M059J (cell line): Measurements from ENCODE around the gene TUBB. TPM values are rescaled to one million over a fixed set of nuclear protein-coding genes. Genes with fewer than 3 reads are reported as not detected.
"Not testable (repeated sequence)": the region's sequence is repeated elsewhere in the genome, so short reads cannot be mapped to it uniquely, and the experiment has no call there.

Source experiments
- DNase-seq: peaks from one replicate; pipeline ENCODE4 v3.0.0-alpha.2; 2012; ENCODE audit warnings: low read depth
- total RNA-seq: library from RNA; depleted of rRNA; stranded (reverse); fragments of >200 nt; shearing (Covaris generic); gene quantifications from 2 replicates; pipeline ENCODE4 v1.2.3, GENCODE V29; 2014

The TUBB gene
- total RNA-seq, 1 experiment from 2014 or later, result 1,968 TPM

GRCh38 chr6:30759575-30760239, 39.6 kb downstream of the TUBB start:
- peak; percentile 98 for DNase-seq

GRCh38 chr6:30760549-30760948, 40.4 kb downstream of the TUBB start:
- DNase-seq, result no peak

- DNase-seq, result no peak
These were observed 41.8 kb downstream of the TUBB start for GRCh38 chr6:30761791-30762429.

GRCh38 chr6:30763155-30763617, 43.0 kb downstream of the TUBB start:
- no peak for DNase-seq

GRCh38 chr6:30763618-30764489, 43.7 kb downstream of the TUBB start:
- DNase-seq, result peak; percentile 85

- not testable (repeated sequence) for DNase-seq
These were observed 44.4 kb downstream of the TUBB start for GRCh38 chr6:30764490-30765043.

GRCh38 chr6:30765495-30765894, 45.3 kb downstream of the TUBB start:
- not testable (repeated sequence) for DNase-seq

- DNase-seq, result peak; percentile 45
These were observed 46.5 kb downstream of the TUBB start for GRCh38 chr6:30766461-30767157.

- no peak for DNase-seq
These were observed 47.2 kb downstream of the TUBB start for GRCh38 chr6:30767158-30767943.

GRCh38 chr6:30767944-30768301, 47.8 kb downstream of the TUBB start:
- DNase-seq, result no peak

GRCh38 chr6:30768634-30769087, 48.5 kb downstream of the TUBB start:
- peak; percentile 58 for DNase-seq

- DNase-seq, result peak; percentile 100
These were observed 49.1 kb downstream of the TUBB start for GRCh38 chr6:30769088-30769852.

- DNase-seq, result peak; percentile 89
These were observed 49.8 kb downstream of the TUBB start for GRCh38 chr6:30769853-30770524.

- DNase-seq, result no peak
These were observed 50.4 kb downstream of the TUBB start for GRCh38 chr6:30770592-30770991.

- DNase-seq, result no peak
These were observed 54.5 kb downstream of the TUBB start for GRCh38 chr6:30774701-30775100.
